Gastrocnemius medialis (tissue), 4 donors: ENCODE results near the gene KRTAP9-6. TPM values are rescaled to one million over a fixed set of nuclear protein-coding genes. Genes with fewer than 3 reads are reported as not detected.
"Not testable (repeated sequence)": the region's sequence is repeated elsewhere in the genome, so short reads cannot be mapped to it uniquely, and the experiment has no call there.

Source experiments
- ATAC-seq, 2 donors: fragments of 150-250 bp; one replicate each; pipeline ENCODE4 v1.9.1; 2016
- DNase-seq, 2 donors: peaks; one replicate each; pipeline ENCODE4 v3.0.0-alpha.2; 2019
- H3K27ac ChIP-seq, 4 donors: fragments of 200-600 bp; sonication (generic); 1 replicate in 1 of 4; 2 replicates in 3 of 4; pipeline ENCODE4 v1.5.1; 2016 to 2018; ENCODE audit warnings: mild to moderate bottlenecking in 2 of 4, moderate library complexity in 1 of 4
- H3K27me3 ChIP-seq, 3 donors: fragments of 200-600 bp; sonication (generic) in 2 of 3; 1 replicate in 1 of 3; 2 replicates in 2 of 3; pipeline versions ENCODE4 v1.5.1 to v1.6.0; 2016 to 2019; ENCODE audit warnings: mild to moderate bottlenecking in 1 of 3, moderate library complexity in 1 of 3
- H3K36me3 ChIP-seq, 2 donors: fragments of 200-600 bp; sonication (generic) in 1 of 2; one replicate each; pipeline ENCODE4 v1.5.1; 2017 to 2018
- H3K4me1 ChIP-seq, 2 donors: fragments of 200-600 bp; sonication (generic) in 1 of 2; one replicate each; pipeline ENCODE4 v1.5.1; 2016 to 2017; ENCODE audit warnings: mild to moderate bottlenecking in 2 of 2
- H3K4me3 ChIP-seq, 4 donors: fragments of 200-600 bp; sonication (generic) in 3 of 4; 1 replicate in 1 of 4; 2 replicates in 3 of 4; pipeline ENCODE4 v1.5.1; 2016 to 2019; ENCODE audit warnings: mild to moderate bottlenecking in 2 of 4
- H3K9me3 ChIP-seq, 3 donors: fragments of 200-600 bp; sonication (generic) in 2 of 3; 1 replicate in 1 of 3; 2 replicates in 2 of 3; pipeline ENCODE4 v1.5.1; 2016 to 2019
- POLR2A ChIP-seq, 2 donors: fragments of 450-650 bp; IDR thresholded peaks; one replicate each; pipeline ENCODE4 v1.6.1; 2017; ENCODE audit warnings: antibody characterized with exemption in 2 of 2, mild to moderate bottlenecking in 2 of 2, moderate library complexity in 2 of 2
- in situ Hi-C, 4 donors: fragments of 200-750 bp; cut with MboI; loops; one replicate each; pipeline versions ENCODE4 v1.15.0 to v1.8.0; 2017; ENCODE audit warnings: low sequenced_read_pairs in 4 of 4
- intact Hi-C: fragments of 100-400 bp; cut with DNase I; formaldehyde crosslinking; loops from one replicate; pipeline ENCODE4 v1.15.1; 2023; ENCODE audit warnings: low total_unique reads
- total RNA-seq, 4 donors: library from RNA; depleted of rRNA; stranded (reverse); fragments of >200 nt; gene quantifications; one replicate each; pipeline versions ENCODE4 v1.1.0 to v1.2.3, GENCODE V29; 2016
- TF ChIP-seq, protein P1 (sequence below), 5 experiments: fragments of 450-650 bp in 3 of 5; fragments of 200-600 bp in 2 of 5; sonication (generic) in 2 of 5; IDR thresholded peaks in 4 of 5; conservative IDR thresholded peaks in 1 of 5; 1 replicate in 4 of 5; 2 replicates in 1 of 5; pipeline ENCODE4 v1.5.1; 2016 to 2019; ENCODE audit warnings: antibody characterized with exemption in 5 of 5, mild to moderate bottlenecking in 3 of 5, moderate library complexity in 3 of 5

The KRTAP9-6 gene
- total RNA-seq, 4 donors from 2014 or later: not detected

DNA sequence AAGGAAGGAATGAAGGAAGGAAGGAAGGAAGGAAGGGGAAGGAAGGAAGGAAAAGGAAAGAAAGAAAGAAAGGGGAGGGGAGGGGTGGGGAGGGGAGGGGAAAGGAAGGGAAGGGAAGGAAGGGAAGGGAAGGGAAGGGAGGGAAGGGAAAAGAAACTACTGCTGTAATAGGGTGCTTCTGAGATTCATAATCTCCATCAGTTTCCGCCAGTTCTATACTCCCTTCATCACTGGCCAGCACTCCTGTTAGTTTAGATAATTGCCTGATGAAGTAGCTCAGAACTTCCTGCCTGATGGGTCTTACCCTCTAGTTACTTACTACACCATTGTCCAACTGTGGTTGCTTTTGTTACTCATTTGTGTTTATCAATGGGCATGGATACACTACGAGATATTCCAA lies 2.0 kb upstream of the KRTAP9-6 start:
- intact Hi-C loops (no loop called here), in situ Hi-C loops (loop anchor here in 1 of 4 donors (25.0 kb wide), 1 partner anchor 101 kb away; the partner anchor contains the start of genes KRTAP4-3 and KRTAP4-4)
- Histone ChIP-seq H3K4me1 (no peaks in the 10 kb centered on the region), H3K27ac (no peak overlapping the region), H3K36me3 (no peaks in the 10 kb centered on the region), H3K27me3 (peaks cover 0 to 14% (median 0%) of the 10 kb centered on the region in 3 donors), H3K9me3 (no peaks in the 10 kb centered on the region), H3K4me3 (no peak overlapping the region)
- no peak for ATAC-seq
- DNase-seq: no peak
- no peak for TF ChIP-seq POLR2A (IDR thresholded peaks at IDR 0.05)
- TF ChIP-seq, protein P1, sequence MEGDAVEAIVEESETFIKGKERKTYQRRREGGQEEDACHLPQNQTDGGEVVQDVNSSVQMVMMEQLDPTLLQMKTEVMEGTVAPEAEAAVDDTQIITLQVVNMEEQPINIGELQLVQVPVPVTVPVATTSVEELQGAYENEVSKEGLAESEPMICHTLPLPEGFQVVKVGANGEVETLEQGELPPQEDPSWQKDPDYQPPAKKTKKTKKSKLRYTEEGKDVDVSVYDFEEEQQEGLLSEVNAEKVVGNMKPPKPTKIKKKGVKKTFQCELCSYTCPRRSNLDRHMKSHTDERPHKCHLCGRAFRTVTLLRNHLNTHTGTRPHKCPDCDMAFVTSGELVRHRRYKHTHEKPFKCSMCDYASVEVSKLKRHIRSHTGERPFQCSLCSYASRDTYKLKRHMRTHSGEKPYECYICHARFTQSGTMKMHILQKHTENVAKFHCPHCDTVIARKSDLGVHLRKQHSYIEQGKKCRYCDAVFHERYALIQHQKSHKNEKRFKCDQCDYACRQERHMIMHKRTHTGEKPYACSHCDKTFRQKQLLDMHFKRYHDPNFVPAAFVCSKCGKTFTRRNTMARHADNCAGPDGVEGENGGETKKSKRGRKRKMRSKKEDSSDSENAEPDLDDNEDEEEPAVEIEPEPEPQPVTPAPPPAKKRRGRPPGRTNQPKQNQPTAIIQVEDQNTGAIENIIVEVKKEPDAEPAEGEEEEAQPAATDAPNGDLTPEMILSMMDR (IDR thresholded peaks at IDR 0.05 in 4 of 5, conservative IDR thresholded peaks at IDR 0.05 in 1 of 5): no peak

DNA sequence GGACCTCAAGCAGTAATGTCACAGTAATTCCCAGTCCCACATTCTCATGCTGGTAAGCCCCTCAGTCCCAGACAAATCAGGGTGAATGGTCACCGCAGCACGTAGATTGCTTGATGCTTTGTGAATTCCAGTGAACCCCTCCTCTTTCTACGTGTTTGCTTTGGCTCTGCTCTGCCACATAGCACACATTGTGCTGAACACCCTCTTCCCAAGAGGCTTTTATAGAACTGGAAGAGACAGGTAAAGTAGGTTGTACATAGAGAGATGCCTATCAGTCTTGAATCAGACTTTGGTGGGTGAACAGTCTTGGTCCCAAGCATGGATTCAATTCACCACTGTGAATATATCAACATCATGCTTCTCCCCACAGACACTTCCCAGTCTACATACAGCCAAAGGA lies 579 bp upstream of the KRTAP9-6 start:
- TF ChIP-seq, protein P1 (IDR thresholded peaks at IDR 0.05 in 4 of 5, conservative IDR thresholded peaks at IDR 0.05 in 1 of 5): no peak
- no peak for TF ChIP-seq POLR2A (IDR thresholded peaks at IDR 0.05)
- intact Hi-C loops: no loop called here
- no peak for DNase-seq
- Histone ChIP-seq H3K27me3 (peaks cover 0 to 3% (median 0%) of the 10 kb centered on the region in 3 donors), H3K27ac (no peak overlapping the region), H3K4me1 (no peaks in the 10 kb centered on the region), H3K36me3 (no peaks in the 10 kb centered on the region), H3K4me3 (no peak overlapping the region), H3K9me3 (no peaks in the 10 kb centered on the region)
- in situ Hi-C loops: loop anchor here in 1 of 4 donors (25.0 kb wide), 1 partner anchor 102 kb away; the partner anchor contains the start of genes KRTAP4-3 and KRTAP4-4
- ATAC-seq: no peak

DNA sequence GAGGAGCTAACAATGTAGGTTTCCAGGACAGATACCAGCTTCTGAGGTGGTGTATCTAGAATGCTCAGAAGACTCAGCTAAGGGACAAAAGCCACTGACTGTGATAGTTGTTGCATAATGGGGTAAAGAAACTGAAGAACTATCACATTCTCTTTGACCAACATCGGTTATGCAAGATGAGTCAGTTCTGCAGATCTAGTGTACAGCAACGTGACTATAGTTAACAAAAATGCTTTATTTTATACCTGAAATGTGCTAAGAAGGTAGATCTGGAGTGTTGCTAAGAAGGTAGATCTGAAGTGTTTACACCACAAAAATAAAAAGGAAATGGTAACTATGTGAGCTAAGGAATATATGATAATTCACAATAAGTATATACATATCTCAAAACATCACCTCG lies 2.5 kb downstream of the KRTAP9-6 start:
- Histone ChIP-seq H3K27me3 (no peaks in the 10 kb centered on the region), H3K4me3 (no peak overlapping the region), H3K9me3 (no peaks in the 10 kb centered on the region), H3K27ac (no peak overlapping the region), H3K36me3 (no peaks in the 10 kb centered on the region), H3K4me1 (no peaks in the 10 kb centered on the region)
- ATAC-seq (no peak), DNase-seq (no peak)
- intact Hi-C loops (no loop called here), in situ Hi-C loops (loop anchor here in 1 of 4 donors (25.0 kb wide), 1 partner anchor 105 kb away; the partner anchor contains the start of genes KRTAP4-3 and KRTAP4-4)
- TF ChIP-seq POLR2A (IDR thresholded peaks at IDR 0.05): no peak
- TF ChIP-seq, protein P1 (IDR thresholded peaks at IDR 0.05 in 4 of 5, conservative IDR thresholded peaks at IDR 0.05 in 1 of 5): no peak

DNA sequence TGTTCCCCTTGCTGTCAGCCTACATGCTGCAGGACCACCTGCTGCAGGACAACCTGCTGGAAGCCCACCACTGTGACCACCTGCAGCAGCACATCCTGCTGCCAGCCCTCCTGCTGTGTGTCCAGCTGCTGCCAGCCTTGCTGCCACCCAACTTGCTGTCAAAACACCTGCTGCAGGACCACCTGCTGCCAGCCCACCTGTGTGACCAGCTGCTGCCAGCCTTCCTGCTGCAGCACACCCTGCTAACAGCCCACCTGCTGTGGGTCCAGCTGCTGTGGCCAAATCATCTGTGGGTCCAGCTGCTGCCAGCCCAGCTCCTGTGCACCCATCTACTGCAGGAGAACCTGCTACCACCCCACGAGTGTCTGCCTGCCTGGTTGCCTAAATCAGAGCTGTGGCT lies 6.1 kb downstream of the KRTAP9-6 start:
- in situ Hi-C loops: loop anchor here in 1 of 4 donors (25.0 kb wide), 1 partner anchor 109 kb away; the partner anchor contains the start of genes KRTAP4-3 and KRTAP4-4
- H3K36me3 ChIP-seq, intact Hi-C loops, H3K27me3 ChIP-seq, ATAC-seq, H3K4me3 ChIP-seq, H3K4me1 ChIP-seq, H3K9me3 ChIP-seq, H3K27ac ChIP-seq, DNase-seq: not testable (repeated sequence)

DNA sequence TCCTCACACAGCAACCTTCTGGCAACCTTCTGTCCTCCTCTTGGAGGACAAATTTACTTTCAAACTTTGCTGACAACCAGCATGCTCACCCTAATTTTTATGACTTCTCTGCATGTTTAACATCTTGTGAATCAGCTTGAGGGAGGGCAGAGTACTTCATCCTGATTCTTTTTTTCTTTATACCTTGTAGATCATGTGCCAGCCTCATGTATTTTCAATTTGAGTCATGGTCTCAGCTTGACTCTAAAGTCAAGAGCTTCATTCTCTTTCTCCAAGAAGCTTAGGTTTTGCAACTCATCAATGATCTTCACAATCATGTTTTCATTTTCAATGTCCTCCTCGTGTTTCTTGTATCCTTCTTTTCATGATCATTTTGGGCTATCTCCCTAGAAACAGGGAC lies 6.7 kb downstream of the KRTAP9-6 start:
- H3K4me1 ChIP-seq: no peaks in the 10 kb centered on the region
- H3K36me3 ChIP-seq: no peaks in the 10 kb centered on the region
- ATAC-seq (no peak), DNase-seq (no peak)
- intact Hi-C loops (no loop called here), in situ Hi-C loops (loop anchor here in 1 of 4 donors (25.0 kb wide), 1 partner anchor 110 kb away; the partner anchor contains the start of genes KRTAP4-3 and KRTAP4-4)
- H3K27me3 ChIP-seq: peaks cover 0 to 3% (median 0%) of the 10 kb centered on the region in 3 donors
- H3K4me3 ChIP-seq: no peak overlapping the region
- H3K27ac ChIP-seq: no peak overlapping the region
- TF ChIP-seq POLR2A (IDR thresholded peaks at IDR 0.05): no peak
- TF ChIP-seq, protein P1 (IDR thresholded peaks at IDR 0.05 in 4 of 5, conservative IDR thresholded peaks at IDR 0.05 in 1 of 5): no peak
- H3K9me3 ChIP-seq: no peaks in the 10 kb centered on the region

DNA sequence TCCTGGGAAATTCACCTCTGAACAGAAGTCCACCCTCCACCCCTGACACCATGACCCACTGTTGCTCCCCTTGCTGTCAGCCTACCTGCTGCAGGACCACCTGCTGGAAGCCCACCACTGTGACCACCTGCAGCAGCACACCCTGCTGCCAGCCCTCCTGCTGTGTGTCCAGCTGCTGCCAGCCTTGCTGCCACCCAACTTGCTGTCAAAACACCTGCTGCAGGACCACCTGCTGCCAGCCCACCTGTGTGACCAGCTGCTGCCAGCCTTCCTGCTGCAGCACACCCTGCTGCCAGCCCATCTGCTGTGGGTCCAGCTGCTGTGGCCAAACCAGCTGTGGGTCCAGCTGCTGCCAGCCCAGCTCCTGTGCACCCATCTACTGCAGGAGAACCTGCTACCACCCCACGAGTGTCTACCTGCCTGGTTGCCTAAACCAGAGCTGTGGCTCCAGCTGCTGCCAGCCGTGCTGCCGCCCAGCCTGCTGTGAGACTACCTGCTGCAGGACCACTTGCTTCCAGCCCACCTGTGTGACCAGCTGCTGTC lies 10.5 kb downstream of the KRTAP9-6 start, which contains the start of gene KRTAP9-7:
Gene KRTAP9-7 (plus strand): TSS at position 51 of the 543 bp plus-strand sequence. CDS start 0 bp downstream, at position 51.
- ATAC-seq, in situ Hi-C loops, H3K36me3 ChIP-seq, intact Hi-C loops, DNase-seq, H3K9me3 ChIP-seq, H3K27me3 ChIP-seq, H3K4me1 ChIP-seq, H3K4me3 ChIP-seq, H3K27ac ChIP-seq: not testable (repeated sequence)
